HEK293 (cell line): ENCODE measurements around the gene PTPRN2.

ENCODE experiments used
- CTCF ChIA-PET: fragments of 350-600 bp; formaldehyde crosslinking; extraction: SDS; loops from one replicate; lab custom pipeline; 2021; ENCODE audit warnings: antibody characterized with exemption; lab: Yijun Ruan, JAX
- POLR2A ChIA-PET: fragments of 300-600 bp; formaldehyde crosslinking; extraction: SDS; loops from one replicate; lab custom pipeline; 2020; ENCODE audit warnings: antibody characterized with exemption, inconsistent platforms; lab: Yijun Ruan, JAX
- H3K27ac ChIP-seq: fragments of 200-500 bp; sonication (Bioruptor generic); 2 replicates; pipeline ENCODE4 v1.5.1; 2014; ENCODE audit warnings: low read depth, low read length, control low read depth, inconsistent platforms; ENCODE audit errors: extremely low read depth
- H3K36me3 ChIP-seq, 2 experiments: fragments of 200-500 bp in 1 of 2; sonication (Bioruptor generic) in 1 of 2; 1 replicate in 1 of 2; 2 replicates in 1 of 2; pipeline ENCODE4 v1.5.1; 2014 to 2017; ENCODE audit warnings: inconsistent platforms in 2 of 2, low read length in 2 of 2; ENCODE audit not compliant: control insufficient read depth in 2 of 2, insufficient read depth in 1 of 2
- H3K4me1 ChIP-seq: fragments of 200-500 bp; sonication (Bioruptor generic); 2 replicates; pipeline ENCODE4 v1.5.1; 2014; ENCODE audit warnings: mild to moderate bottlenecking, low read length, inconsistent platforms; ENCODE audit not compliant: control insufficient read depth, insufficient read depth
- H3K4me3 ChIP-seq: 2 replicates; pipeline ENCODE4 v1.5.1; 2011; ENCODE audit warnings: low read depth, mild to moderate bottlenecking, control low read depth, low read length, moderate library complexity
- H3K9me3 ChIP-seq: fragments of 200-500 bp; sonication (Bioruptor generic); 2 replicates; pipeline ENCODE4 v1.5.1; 2014; ENCODE audit warnings: low read depth, low read length, inconsistent platforms; ENCODE audit not compliant: control insufficient read depth, insufficient read depth
- EGR2 ChIP-seq: fragments of 450-650 bp; formaldehyde crosslinking; IDR thresholded peaks from 2 replicates; pipeline ENCODE4 v1.5.1; 2016; ENCODE audit warnings: low read depth, missing biosample characterization, missing genetic modification characterization
- FEZF1 ChIP-seq: fragments of 450-650 bp; formaldehyde crosslinking; IDR thresholded peaks from 2 replicates; pipeline ENCODE4 v1.5.1; 2016; ENCODE audit warnings: missing biosample characterization, missing genetic modification characterization
- GLIS1 ChIP-seq: fragments of 450-650 bp; formaldehyde crosslinking; IDR thresholded peaks from 2 replicates; pipeline ENCODE4 v1.5.1; 2016; ENCODE audit warnings: missing biosample characterization, missing genetic modification characterization
- PRDM1 ChIP-seq: fragments of 450-650 bp; formaldehyde crosslinking; IDR thresholded peaks from 2 replicates; pipeline ENCODE4; 2016; ENCODE audit warnings: missing biosample characterization, missing genetic modification characterization
- TRIM28 ChIP-seq: IDR thresholded peaks from 2 replicates; pipeline ENCODE4 v1.6.1; 2011; ENCODE audit warnings: low read length, control low read depth, borderline replicate concordance
- TSHZ1 ChIP-seq: fragments of 450-650 bp; formaldehyde crosslinking; IDR thresholded peaks from 2 replicates; pipeline ENCODE4 v1.5.1; 2016; ENCODE audit warnings: missing biosample characterization, missing genetic modification characterization, borderline replicate concordance
- ZBTB49 ChIP-seq: fragments of 450-650 bp; formaldehyde crosslinking; IDR thresholded peaks from 2 replicates; pipeline ENCODE4 v1.5.1; 2016; ENCODE audit warnings: missing biosample characterization, missing genetic modification characterization, low read depth
- ZFP3 ChIP-seq: fragments of 450-650 bp; formaldehyde crosslinking; IDR thresholded peaks from 2 replicates; pipeline ENCODE4 v1.5.1; 2016; ENCODE audit warnings: low read depth, missing biosample characterization, missing genetic modification characterization
- ZNF133 ChIP-seq: fragments of 450-650 bp; formaldehyde crosslinking; IDR thresholded peaks from 2 replicates; pipeline ENCODE4 v1.5.1; 2016; ENCODE audit warnings: missing biosample characterization, missing genetic modification characterization
- ZNF138 ChIP-seq: fragments of 450-650 bp; formaldehyde crosslinking; IDR thresholded peaks from 2 replicates; pipeline ENCODE4 v1.5.1; 2016; ENCODE audit warnings: missing biosample characterization, missing genetic modification characterization, borderline replicate concordance
- ZNF169 ChIP-seq: fragments of 450-650 bp; formaldehyde crosslinking; IDR thresholded peaks from 2 replicates; pipeline ENCODE4 v1.5.1; 2016; ENCODE audit warnings: missing biosample characterization, missing genetic modification characterization
- ZNF184 ChIP-seq: fragments of 450-650 bp; IDR thresholded peaks from 2 replicates; pipeline ENCODE4 v1.5.1; 2018; ENCODE audit warnings: missing biosample characterization, mild to moderate bottlenecking, missing genetic modification characterization
- ZNF202 ChIP-seq: fragments of 450-650 bp; formaldehyde crosslinking; IDR thresholded peaks from 2 replicates; pipeline ENCODE4 v1.5.1; 2016; ENCODE audit warnings: missing biosample characterization, missing genetic modification characterization, borderline replicate concordance
- ZNF221 ChIP-seq: fragments of 450-650 bp; formaldehyde crosslinking; IDR thresholded peaks from 2 replicates; pipeline ENCODE4 v1.5.1; 2017; ENCODE audit warnings: missing biosample characterization, missing genetic modification characterization, borderline replicate concordance
- ZNF239 ChIP-seq: fragments of 450-650 bp; formaldehyde crosslinking; IDR thresholded peaks from 2 replicates; pipeline ENCODE4 v1.5.1; 2016; ENCODE audit warnings: missing biosample characterization, missing genetic modification characterization
- ZNF266 ChIP-seq: fragments of 450-650 bp; formaldehyde crosslinking; IDR thresholded peaks from 2 replicates; pipeline ENCODE4 v1.5.1; 2016; ENCODE audit warnings: missing biosample characterization, missing genetic modification characterization, low read depth
- ZNF354C ChIP-seq: fragments of 450-650 bp; formaldehyde crosslinking; IDR thresholded peaks from 2 replicates; pipeline ENCODE4 v1.5.1; 2016; ENCODE audit warnings: missing biosample characterization, missing genetic modification characterization, low read depth, borderline replicate concordance
- ZNF510 ChIP-seq: fragments of 450-650 bp; formaldehyde crosslinking; IDR thresholded peaks from 2 replicates; pipeline ENCODE4 v1.5.1; 2018; ENCODE audit warnings: mild to moderate bottlenecking, missing genetic modification characterization, missing biosample characterization; ENCODE audit not compliant: insufficient replicate concordance
- ZNF558 ChIP-seq: fragments of 450-650 bp; formaldehyde crosslinking; IDR thresholded peaks from 2 replicates; pipeline ENCODE4 v1.5.1; 2016; ENCODE audit warnings: missing biosample characterization, missing genetic modification characterization
- ZNF621 ChIP-seq: fragments of 450-650 bp; formaldehyde crosslinking; IDR thresholded peaks from 2 replicates; pipeline ENCODE4 v1.5.1; 2017; ENCODE audit warnings: missing biosample characterization, missing genetic modification characterization
- ZNF626 ChIP-seq: fragments of 450-650 bp; sonication (Bioruptor Pico); formaldehyde crosslinking; IDR thresholded peaks from 2 replicates; pipeline ENCODE4 v1.5.1; 2018; ENCODE audit warnings: missing biosample characterization, missing genetic modification characterization, inconsistent platforms
- ZNF692 ChIP-seq: fragments of 450-650 bp; formaldehyde crosslinking; IDR thresholded peaks from 2 replicates; pipeline ENCODE4 v1.5.1; 2016; ENCODE audit warnings: missing biosample characterization, missing genetic modification characterization
- ZNF837 ChIP-seq: fragments of 450-650 bp; formaldehyde crosslinking; IDR thresholded peaks from 2 replicates; pipeline ENCODE4 v1.5.1; 2016; ENCODE audit warnings: missing biosample characterization, missing genetic modification characterization
- TF ChIP-seq, protein P1 (sequence below): fragments of 450-650 bp; formaldehyde crosslinking; optimal IDR thresholded peaks from 2 replicates; pipeline ENCODE3; 2016; ENCODE audit warnings: missing biosample characterization, mild to moderate bottlenecking, missing genetic modification characterization

Gene PTPRN2

DNA sequence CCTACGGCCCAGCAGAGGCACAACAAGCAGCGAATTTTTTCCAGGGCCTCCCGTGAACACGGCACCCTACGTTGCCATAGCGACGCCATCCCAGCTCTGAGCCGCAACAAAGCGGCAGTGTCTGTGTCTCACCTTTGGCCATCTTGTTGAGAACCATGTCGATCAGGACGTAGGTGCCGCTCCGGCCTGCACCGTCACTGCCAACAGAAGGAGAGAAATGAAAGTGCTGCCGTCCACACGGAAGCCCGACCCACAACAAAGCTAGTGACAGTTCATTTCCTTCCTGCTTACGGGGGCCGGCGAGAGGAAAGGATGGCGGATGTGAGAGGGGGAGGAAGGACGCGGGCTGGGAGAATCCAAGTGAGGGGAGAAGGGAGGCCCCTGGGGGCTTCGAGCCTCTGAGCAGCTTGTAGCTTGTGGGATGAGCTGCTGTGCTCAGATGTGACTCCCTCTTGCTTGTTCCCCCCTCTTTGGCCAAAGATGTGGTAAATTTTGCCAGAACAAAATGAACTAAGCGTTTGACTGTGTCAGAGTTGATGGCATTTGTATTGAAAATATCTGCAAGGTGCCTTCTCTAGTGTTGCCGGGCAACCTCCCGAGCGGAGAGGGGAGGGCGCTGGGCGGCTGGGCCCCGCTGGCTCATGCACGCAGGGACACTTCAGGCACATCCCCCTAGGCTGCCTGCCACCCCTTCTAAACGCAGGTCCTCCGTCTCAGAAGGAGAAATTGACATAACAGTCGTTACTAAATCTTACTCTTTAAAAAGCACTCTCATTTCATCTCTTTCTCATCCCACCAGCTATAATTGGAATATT lies 1018.6 kb downstream of the PTPRN2 start:
- Histone ChIP-seq H3K27ac (no peak overlapping the region), H3K36me3 (no peaks in the 10 kb centered on the region), H3K9me3 (no peaks in the 10 kb centered on the region), H3K4me1 (no peaks in the 10 kb centered on the region), H3K4me3 (no peak overlapping the region)
- TF ChIP-seq GLIS1 (no peak), PRDM1 (tag by site-specific recombination) (no peak), EGR2 (tag by site-specific recombination) (no peak)
- POLR2A ChIA-PET: no interaction called here
- CTCF ChIA-PET: no interaction called here

- ChIA-PET CTCF (no interaction called here), POLR2A (no interaction called here)
- no peak overlapping the region for H3K4me3 ChIP-seq
- no peak overlapping the region for H3K27ac ChIP-seq
- no peaks in the 10 kb centered on the region for H3K4me1 ChIP-seq
- no peaks in the 10 kb centered on the region for H3K9me3 ChIP-seq
- TF ChIP-seq ZNF354C (no peak), ZBTB49 (tag by site-specific recombination) (no peak), ZNF692 (tag by site-specific recombination) (no peak), ZFP3 (no peak), ZNF133 (no peak), ZNF221 (tag by site-specific recombination) (no peak), ZNF621 (tag by site-specific recombination) (no peak), ZNF239 (no peak), ZNF266 (no peak), ZNF184 (tag by site-specific recombination) (no peak)
- TF ChIP-seq, protein P1, sequence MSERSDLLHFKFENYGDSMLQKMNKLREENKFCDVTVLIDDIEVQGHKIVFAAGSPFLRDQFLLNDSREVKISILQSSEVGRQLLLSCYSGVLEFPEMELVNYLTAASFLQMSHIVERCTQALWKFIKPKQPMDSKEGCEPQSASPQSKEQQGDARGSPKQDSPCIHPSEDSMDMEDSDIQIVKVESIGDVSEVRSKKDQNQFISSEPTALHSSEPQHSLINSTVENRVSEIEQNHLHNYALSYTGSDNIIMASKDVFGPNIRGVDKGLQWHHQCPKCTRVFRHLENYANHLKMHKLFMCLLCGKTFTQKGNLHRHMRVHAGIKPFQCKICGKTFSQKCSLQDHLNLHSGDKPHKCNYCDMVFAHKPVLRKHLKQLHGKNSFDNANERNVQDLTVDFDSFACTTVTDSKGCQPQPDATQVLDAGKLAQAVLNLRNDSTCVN: no peak
- no peaks in the 10 kb centered on the region for H3K36me3 ChIP-seq
Measured at GRCh38 chr7:157568106-157568769, 1019.4 kb downstream of the PTPRN2 start.

- no peaks in the 10 kb centered on the region for H3K9me3 ChIP-seq
- H3K4me3 ChIP-seq: no peak overlapping the region
- no peak overlapping the region for H3K27ac ChIP-seq
- ChIA-PET CTCF (no interaction called here), POLR2A (no interaction called here)
- H3K36me3 ChIP-seq: no peaks in the 10 kb centered on the region
- no peaks in the 10 kb centered on the region for H3K4me1 ChIP-seq
- TF ChIP-seq TRIM28 (no peak), ZNF138 (tag by site-specific recombination) (no peak), ZNF621 (tag by site-specific recombination) (no peak), ZNF202 (tag by site-specific recombination) (no peak), ZNF626 (tag by site-specific recombination) (no peak), ZNF169 (tag by site-specific recombination) (no peak), ZNF837 (tag by site-specific recombination) (no peak), ZNF558 (tag by site-specific recombination) (no peak), ZNF510 (tag by site-specific recombination) (no peak), TSHZ1 (no peak), FEZF1 (no peak)
Measured at GRCh38 chr7:157567666-157568065, 1020.0 kb downstream of the PTPRN2 start.
